ENCODE data around the gene ATP2A1.
"Not testable (repeated sequence)": the region's sequence is repeated elsewhere in the genome, so short reads cannot be mapped to it uniquely, and the experiment has no call there.

ATP2A1 gene

GRCh38 chr16:28881565-28881964 is 3.3 kb downstream of the ATP2A1 start:
- DNase-seq (ENCODE audit: low read depth, low spot score): not testable (repeated sequence)

GRCh38 chr16:28882551-28883160 is 4.4 kb downstream of the ATP2A1 start:
- DNase-seq (ENCODE audit: low read depth, low spot score): no peak

- DNase-seq (ENCODE audit: low read depth, low spot score): no peak
Observed at GRCh38 chr16:28883221-28883996, 5.1 kb downstream of the ATP2A1 start.

GRCh38 chr16:28884045-28884444 is 5.8 kb downstream of the ATP2A1 start:
- no peak for DNase-seq (ENCODE audit: low read depth, low spot score)

GRCh38 chr16:28886945-28887344 is 8.7 kb downstream of the ATP2A1 start:
- DNase-seq (ENCODE audit: low read depth, low spot score): no peak

- DNase-seq (ENCODE audit: low read depth, low spot score): not testable (repeated sequence)
Observed at GRCh38 chr16:28890355-28890754, 12.1 kb downstream of the ATP2A1 start.

- DNase-seq (ENCODE audit: low read depth, low spot score): no peak
Observed at GRCh38 chr16:28891964-28892890, 13.9 kb downstream of the ATP2A1 start.

GRCh38 chr16:28893291-28893690 is 15.0 kb downstream of the ATP2A1 start:
- DNase-seq (ENCODE audit: low read depth, low spot score): no peak

- DNase-seq (ENCODE audit: low read depth, low spot score): no peak
Observed at GRCh38 chr16:28895609-28896008, 17.3 kb downstream of the ATP2A1 start.

GRCh38 chr16:28897826-28898225 is 19.5 kb downstream of the ATP2A1 start:
- no peak for DNase-seq (ENCODE audit: low read depth, low spot score)

GRCh38 chr16:28898266-28898665 is 20.0 kb downstream of the ATP2A1 start:
- DNase-seq (ENCODE audit: low read depth, low spot score): no peak

GRCh38 chr16:28898942-28899341 is 20.7 kb downstream of the ATP2A1 start:
- DNase-seq (ENCODE audit: low read depth, low spot score): no peak

GRCh38 chr16:28899882-28900590 is 21.7 kb downstream of the ATP2A1 start:
- DNase-seq (ENCODE audit: low read depth, low spot score): no peak

- DNase-seq (ENCODE audit: low read depth, low spot score): no peak
Observed at GRCh38 chr16:28900601-28901000, 22.3 kb downstream of the ATP2A1 start.

GRCh38 chr16:28901862-28902261 is 23.6 kb downstream of the ATP2A1 start:
- DNase-seq (ENCODE audit: low read depth, low spot score): no peak

- no peak for DNase-seq (ENCODE audit: low read depth, low spot score)
Observed at GRCh38 chr16:28902909-28903308, 24.6 kb downstream of the ATP2A1 start.

- no peak for DNase-seq (ENCODE audit: low read depth, low spot score)
Observed at GRCh38 chr16:28903344-28904042, 25.2 kb downstream of the ATP2A1 start.

GRCh38 chr16:28904363-28904762 is 26.1 kb downstream of the ATP2A1 start:
- no peak for DNase-seq (ENCODE audit: low read depth, low spot score)

GRCh38 chr16:28904828-28905227 is 26.5 kb downstream of the ATP2A1 start:
- DNase-seq (ENCODE audit: low read depth, low spot score): no peak

- no peak for DNase-seq (ENCODE audit: low read depth, low spot score)
Observed at GRCh38 chr16:28905229-28905754, 27.0 kb downstream of the ATP2A1 start.

Data from ELF-1 (cell line).